A673 (cell line): Measurements from ENCODE around the gene NCKAP5.

Experiments
- EZH2 ChIP-seq: fragments of 200-600 bp; sonication (generic); IDR thresholded peaks from 2 replicates; pipeline ENCODE4 v1.6.1; 2017; ENCODE audit warnings: borderline replicate concordance, low read depth, mild to moderate bottlenecking, mixed read lengths, antibody characterized with exemption, low read length; ENCODE audit not compliant: poor library complexity, severe bottlenecking
- TF ChIP-seq, protein P1 (sequence below): fragments of 300-800, 200-600 bp; sonication (generic); conservative IDR thresholded peaks from 2 replicates; pipeline ENCODE4 v1.5.1; 2017; ENCODE audit warnings: low read depth, mild to moderate bottlenecking, antibody characterized with exemption, low read length, moderate library complexity, mixed read lengths

DNA sequence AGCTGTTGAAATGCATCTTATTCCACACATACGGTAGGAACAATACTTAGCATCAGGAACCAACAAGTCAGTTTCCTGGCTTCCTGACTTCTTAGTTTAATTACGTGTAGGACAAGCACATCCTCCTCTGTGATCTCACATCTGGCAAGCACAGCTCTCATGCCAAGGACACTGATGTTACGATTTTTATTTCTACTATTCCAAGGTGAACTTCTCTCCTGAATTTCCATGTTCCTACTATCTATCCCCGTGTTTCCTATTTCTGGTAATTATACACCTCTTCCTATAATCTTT is 374.0 kb downstream of the NCKAP5 start:
- TF ChIP-seq, protein P1, sequence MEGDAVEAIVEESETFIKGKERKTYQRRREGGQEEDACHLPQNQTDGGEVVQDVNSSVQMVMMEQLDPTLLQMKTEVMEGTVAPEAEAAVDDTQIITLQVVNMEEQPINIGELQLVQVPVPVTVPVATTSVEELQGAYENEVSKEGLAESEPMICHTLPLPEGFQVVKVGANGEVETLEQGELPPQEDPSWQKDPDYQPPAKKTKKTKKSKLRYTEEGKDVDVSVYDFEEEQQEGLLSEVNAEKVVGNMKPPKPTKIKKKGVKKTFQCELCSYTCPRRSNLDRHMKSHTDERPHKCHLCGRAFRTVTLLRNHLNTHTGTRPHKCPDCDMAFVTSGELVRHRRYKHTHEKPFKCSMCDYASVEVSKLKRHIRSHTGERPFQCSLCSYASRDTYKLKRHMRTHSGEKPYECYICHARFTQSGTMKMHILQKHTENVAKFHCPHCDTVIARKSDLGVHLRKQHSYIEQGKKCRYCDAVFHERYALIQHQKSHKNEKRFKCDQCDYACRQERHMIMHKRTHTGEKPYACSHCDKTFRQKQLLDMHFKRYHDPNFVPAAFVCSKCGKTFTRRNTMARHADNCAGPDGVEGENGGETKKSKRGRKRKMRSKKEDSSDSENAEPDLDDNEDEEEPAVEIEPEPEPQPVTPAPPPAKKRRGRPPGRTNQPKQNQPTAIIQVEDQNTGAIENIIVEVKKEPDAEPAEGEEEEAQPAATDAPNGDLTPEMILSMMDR = no peak
- no peak for TF ChIP-seq EZH2
